ENCODE results near the gene SLC25A21.
"Not testable (repeated sequence)": the region's sequence is repeated elsewhere in the genome, so short reads cannot be mapped to it uniquely, and the experiment has no call there.

SLC25A21 gene

DNA sequence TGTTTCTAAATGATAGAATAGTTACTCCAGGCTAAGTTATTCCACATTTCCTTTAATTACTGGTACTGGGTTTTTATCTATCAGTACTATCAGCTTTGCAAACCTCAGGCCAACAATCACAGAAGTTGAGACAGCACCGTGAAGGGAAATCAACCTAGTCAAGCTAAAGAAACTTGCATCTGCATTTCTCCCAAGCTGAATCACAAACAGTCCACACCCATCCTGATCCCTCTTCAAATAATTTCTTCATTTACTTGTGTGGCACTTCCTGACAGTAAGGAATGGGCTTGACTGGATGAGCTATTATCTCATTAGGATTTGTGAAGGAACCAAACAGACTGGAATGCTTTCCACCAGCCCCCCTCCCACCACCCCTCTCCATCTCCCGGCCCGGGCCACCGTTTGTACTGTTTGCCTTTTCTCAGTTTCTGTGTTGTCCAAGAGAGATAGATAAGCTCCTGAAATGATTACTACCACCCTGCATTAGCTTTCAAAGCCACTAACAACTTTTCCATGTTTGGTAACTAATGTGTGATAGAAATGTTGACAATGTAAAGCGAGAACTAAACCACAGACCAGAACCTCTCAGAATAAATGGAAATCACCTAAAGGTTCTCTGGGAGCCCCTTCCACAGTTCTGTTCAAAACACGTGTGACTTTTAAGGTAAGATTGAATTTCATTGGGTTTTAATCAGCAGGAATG is 236.3 kb downstream of the SLC25A21 start:
- DNase-seq, result no peak

DNA sequence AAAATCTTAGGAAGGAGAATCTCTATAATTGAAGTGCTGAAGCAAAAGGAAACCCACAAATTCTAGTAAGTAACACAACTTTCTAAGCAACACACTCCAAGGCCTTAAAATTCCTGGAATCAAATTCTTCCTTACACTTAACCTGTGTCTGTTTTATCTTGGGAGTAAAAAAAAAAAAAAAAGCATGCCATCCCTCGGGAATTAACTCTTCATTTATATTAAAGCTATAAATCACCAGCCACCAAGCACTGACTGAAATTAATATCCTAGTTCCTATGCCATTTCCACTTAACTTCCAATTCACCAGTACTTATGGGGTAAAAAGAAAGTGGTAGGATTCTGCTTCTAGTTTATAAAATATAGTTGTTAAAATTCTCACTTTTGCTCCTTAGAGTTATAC is 238.1 kb downstream of the SLC25A21 start:
- no peak for DNase-seq

DNA sequence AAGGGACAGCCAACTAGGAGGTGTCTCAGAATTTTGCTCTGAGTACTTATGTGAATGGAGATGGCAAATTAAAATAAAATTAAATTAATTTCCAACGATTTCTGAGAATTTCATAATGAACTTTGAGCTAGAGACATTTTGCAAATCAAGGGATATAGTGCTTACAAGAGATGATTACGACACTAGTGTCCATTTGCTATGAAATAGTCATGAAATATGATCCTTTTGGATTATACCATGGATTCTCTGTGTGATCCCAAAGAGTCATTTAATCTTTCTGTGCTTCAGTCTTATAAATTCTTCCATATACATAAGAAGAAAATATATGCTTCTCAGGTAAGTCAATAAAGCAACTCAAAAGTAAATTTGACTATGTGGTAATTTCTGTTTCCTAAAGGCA is 240.6 kb downstream of the SLC25A21 start:
- no peak for DNase-seq

DNA sequence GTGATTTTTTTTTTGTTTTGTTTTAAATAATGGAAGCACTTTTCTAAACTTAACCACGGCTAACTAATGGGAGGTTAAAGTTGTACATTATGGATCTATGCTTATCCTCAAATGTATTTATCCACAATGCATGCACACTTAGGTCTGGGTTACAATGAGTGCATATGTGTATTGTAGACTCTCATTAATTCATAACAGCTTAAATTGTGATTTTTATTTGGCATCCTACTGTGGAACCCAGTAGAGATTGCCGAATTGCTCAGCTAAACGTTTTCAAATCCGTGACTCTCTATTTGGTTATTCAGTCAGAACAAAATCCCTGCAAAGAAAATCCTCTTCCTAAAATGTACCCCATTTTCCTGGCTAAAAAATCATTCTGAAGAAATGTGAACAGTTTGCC is 244.0 kb downstream of the SLC25A21 start:
- no peak for DNase-seq

DNA sequence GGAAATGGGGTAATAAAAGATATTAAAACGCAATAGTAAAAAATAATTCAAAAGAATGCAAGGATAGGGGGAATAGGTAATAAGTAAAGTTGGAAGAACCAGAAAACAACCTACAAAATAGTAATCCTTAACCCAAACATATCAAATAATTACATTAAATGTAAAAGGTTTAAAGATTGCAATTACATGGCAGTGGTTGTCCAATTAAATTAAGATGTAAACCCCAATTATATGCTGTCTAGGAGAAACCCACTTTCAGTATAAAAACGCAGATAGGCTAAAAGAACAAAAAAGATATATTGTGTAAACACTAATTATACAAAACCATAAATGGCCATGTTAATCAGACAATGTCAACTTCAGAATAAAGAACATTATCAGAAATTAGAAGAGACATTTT is 247.3 kb downstream of the SLC25A21 start:
- no peak for DNase-seq

DNA sequence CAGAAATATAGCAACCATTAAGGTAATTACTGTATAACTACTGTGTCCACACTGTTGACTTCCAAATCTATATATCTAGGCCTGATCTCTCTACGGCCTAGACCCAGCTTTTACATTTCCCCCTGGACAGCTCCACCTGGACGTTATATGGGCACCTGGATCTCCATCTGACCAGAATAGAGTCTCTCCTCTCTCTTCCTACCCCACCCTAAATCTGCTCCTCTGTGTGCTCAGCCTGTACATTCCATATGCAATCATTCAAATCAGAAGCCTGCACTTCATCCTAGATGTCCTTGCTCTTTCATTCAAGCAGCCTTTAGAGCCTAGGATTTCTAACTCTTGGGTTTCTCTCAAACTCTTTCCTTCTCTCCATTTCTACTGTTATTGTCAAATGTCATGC is 255.7 kb downstream of the SLC25A21 start:
- DNase-seq, result no peak

DNA sequence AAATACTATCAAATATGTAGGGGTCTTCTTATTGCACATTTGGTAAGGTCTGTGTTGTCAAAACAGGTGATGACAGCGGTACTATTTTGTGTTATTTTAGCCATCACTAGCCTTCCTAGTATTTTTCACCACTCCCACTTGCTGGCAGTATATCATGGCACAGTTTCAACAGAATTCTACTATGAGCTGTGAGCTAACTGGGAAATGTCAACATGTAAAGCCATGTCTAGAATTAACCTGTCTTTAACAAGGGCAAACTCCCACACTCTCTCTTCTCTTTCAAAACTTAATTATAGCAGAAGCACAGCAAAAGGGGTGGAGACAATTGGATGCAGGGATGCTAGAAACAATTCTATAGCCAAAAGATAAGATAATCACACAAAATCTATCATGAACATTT is 257.3 kb downstream of the SLC25A21 start:
- no peak for DNase-seq

DNA sequence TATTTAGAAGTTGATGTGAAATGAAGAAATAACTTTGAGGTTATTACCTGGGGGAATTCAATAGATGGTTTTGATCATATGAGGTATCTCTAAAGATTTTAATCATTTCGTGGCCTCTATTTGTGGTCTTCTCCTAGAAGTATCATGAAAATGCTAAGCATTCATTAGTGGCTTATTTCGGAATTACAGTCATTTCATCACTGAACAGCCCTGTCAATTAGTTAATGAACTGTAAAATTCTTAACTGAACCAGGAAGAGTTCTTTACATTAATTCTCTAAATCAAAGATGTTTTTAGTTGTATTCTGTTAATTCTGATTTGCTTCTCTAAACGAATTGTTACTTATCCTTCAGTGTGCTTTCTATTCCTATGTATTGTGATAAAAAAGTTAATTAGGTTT is 261.8 kb downstream of the SLC25A21 start:
- no peak for DNase-seq

DNA sequence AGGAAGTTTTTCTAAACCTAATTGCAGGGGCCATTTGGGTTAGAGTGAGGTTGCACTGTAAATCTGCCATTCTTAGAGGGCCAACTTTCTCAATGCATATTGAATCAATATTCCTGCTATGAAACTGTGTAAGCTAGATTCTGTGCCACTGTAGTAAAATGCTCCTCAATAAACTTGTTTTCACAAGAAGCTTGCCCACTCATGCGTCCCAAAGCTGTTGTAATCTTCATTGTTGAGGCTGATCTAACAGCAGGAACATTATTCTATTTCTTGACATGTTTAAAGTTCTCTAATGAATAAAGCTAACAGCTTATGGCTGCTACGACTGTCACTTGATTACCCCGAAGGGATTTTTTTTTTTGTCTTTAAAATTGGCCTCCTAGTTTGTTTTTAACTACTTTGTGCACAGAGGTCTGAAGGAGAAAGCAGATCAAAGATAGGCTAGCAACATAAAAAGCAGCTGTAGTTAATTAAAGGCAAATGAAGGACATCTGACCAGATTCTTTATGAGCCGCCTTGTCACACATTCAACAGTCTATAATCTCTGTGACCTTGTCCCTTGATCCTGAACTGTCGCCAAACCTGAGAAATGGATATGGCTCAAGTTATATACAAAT is 267.0 kb downstream of the SLC25A21 start:
- DNase-seq, result no peak

DNA sequence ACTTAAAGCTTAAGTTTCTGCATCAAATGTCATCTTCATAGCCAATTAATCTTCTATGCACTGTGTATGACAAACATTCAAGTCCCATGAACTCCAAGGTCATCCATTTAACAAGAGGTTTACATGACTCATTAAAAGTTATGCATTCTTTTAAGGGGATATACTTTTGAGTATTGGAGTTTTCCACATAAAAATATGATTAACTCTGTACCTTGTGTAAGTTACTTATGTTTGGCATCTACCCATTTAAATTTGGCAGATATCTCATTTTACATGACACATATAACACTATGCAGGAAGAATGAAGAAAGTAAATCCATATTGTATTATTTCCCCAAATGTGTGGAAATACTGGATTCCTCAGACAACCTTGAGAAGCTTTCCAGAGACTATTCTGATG is 270.5 kb downstream of the SLC25A21 start:
- no peak for DNase-seq

DNA sequence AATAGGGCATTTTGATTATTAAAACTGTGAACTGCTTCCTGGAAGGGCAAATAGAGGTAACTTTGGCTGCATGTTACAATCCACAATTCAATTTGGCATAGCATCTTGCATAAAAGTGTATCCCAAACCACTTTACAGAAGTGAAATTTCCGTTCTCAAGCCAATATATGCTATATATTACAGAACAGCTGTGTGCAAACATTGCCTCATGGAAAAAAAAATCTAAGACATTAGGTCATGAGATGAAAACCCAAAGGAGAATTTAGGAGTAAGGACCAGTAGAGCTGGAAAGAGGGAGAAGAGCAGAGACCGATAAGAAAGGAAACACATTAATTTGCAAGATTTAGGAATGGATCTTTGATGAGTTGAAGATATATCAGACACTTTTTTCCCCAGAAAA is 271.6 kb downstream of the SLC25A21 start:
- no peak for DNase-seq

DNA sequence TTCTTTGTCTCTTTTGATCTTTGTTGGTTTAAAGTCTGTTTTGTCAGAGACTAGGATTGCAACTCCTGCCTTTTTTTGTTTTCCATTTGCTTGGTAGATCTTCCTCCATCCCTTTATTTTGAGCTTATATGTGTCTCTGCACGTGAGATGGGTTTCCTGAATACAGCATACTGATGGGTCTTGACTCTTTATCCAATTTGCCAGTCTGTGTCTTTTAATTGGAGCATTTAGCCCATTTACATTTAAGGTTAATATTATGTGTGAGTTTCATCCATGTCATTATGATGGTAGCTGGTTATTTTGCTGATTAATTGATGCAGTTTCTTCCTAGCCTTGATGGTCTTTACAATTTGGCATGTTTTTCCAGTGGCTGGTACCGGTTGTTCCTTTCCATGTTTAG is 276.1 kb downstream of the SLC25A21 start:
- DNase-seq, result not testable (repeated sequence)

DNA sequence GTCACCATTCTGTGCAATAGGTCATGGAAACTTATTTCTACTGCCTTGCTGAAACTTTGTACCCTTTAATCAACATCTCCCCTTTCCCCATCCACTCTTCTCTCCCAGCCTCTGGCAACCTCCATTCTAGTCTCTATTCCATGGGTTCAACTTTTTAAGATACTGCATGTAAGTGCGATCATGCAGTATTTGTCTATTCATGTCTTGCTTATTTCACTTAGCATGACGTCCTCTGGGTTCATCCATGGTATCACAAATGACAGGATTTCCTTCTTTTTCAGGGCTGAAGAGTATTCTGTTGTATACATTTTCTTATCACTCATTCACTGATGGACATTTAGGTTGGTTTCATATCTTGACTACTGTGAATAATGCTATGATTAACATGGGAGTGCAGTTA is 288.4 kb downstream of the SLC25A21 start:
- DNase-seq, result no peak

DNA sequence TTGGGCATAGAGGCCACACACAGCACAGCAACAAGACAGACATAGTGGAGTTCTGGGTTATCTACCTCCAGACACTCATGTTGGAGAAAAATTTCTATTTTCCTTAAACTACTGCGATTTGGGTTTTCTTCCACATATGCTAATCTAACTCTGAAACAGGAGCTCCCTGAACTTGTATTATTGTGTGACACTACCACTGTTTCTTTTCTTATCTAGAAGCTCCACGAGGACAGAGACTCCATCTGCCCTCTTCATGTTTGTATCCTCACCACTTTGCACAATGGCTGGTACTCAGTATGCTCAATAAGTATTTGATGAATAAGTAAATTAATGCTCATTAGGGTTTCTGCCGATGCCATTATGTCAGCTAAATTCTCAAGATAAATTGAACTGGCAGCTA is 292.1 kb downstream of the SLC25A21 start:
- DNase-seq, result no peak

DNA sequence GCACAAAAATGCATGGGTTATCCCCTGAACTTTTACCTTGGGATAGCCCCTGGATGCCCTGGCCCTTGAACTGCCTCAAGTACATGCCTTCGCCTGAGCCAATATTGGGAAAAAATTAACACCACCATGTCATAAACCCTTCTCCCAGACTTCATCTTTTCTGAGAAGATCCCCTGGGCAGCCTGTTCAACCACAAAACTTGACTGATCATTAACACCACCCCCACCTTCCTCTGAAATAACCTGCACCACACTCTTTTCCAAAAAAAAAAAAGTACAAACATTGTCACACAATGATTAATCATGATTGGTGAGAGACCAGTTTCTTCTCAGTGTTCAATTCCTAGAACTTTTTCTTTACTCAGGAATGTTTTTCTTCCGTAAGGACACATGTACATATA is 292.8 kb downstream of the SLC25A21 start:
- no peak for DNase-seq

DNA sequence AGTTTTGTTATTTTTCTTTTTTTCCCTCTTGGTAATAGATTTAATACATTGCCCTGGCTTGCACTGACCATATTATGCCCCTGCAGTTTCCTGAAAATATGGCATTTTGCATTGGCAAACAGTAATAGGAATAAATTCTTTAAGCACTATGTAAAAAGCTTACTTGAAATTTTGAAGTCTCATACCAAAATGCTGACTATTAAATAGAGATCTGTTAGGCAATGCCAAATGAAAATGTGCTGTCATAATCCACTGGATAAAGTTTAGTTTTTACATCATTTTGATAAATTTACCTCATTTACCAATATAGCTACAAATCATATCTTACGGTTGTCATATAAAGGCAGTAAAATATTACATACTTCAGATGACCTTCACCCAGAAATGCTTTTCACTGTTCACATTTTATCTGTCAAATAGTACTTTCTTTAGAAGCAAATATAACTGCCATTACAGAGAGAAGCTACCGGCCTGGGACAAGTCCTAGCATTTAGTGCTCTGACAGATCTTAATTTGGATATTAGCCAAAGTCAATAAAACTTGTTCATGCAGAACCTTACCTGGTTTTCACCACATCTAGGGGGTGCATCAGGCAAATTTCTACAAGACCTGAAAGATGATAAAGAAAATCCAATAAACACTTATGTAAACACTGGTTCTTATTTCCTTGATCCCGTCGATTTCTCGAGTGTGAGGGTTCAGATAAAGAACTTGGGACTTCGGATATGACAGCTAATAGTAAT is 297.8 kb downstream of the SLC25A21 start:
- no peak for DNase-seq

DNA sequence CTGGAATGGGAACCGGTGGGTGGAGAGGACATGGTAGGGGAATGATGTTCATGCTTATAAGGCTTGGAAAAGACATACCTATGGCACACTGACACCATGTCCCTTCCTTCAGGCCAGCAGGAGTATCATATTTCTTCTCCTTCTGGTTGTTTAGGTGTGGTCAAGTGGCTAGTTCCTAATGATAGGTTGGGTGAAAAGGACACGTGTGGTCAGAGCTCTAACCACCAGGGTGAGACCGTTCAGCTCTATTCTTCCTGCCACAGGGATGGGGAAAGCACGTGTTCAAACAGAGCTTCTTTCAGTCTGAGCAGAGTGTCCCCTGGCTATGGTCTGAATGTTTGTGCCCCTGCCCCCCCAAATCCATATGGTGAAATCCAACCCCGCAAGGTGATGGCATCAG is 301.6 kb downstream of the SLC25A21 start:
- no peak for DNase-seq

DNA sequence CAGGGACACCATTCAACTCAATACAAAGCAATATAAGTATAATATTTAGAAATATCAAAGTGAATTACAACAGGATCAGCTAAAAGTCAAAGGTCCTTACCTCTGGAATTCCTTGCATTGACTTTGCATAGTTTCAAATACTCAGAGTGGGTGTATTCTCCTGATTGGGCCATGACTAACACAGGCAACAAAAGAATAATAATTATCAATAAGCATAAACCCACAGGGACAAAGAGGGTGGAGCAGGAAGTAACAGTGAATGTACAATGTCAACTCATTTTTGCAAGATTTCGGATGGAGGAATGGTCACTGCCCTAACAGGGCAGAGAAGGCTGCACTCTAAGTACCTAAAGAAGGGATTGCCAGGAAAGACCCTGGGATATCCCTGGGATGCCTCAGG is 303.3 kb downstream of the SLC25A21 start:
- DNase-seq, result no peak

DNA sequence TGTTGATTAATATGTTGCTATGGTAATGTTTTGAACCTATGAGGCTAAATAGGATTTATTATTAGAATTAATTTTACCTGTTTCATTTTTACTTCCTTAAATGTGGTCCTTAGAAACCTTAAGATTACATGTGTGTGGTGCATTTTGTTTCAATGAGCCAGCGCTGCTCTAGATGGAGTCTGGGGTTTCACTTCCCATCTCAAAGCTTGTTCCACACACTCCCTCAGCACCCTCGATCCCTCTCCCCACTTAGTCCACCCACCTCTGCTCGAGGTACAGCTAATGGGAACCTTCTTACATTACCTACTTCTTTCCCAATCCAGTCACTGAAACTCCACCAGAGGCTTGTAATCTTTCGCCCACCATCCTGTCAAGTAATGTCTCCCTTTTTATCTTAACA is 305.5 kb downstream of the SLC25A21 start:
- no peak for DNase-seq

DNA sequence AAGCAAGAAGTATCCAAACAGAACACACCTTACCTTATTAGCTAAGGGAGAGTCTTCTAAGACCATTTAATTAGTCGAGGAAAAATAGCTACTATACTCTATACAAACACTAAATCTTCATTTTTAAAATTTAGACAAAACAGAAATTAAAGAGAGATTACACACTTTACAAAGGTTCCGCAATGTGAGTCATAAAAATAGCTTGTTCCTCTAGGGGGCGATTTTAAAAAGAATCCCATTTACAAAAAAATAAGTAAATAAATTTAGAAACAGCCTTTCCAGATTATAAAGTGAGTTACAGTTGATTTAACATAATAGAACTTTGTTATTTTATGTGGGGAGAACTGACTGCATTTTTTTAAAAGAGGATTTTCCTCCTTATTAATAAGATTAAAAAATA is 309.1 kb downstream of the SLC25A21 start:
- DNase-seq, result no peak

DNA sequence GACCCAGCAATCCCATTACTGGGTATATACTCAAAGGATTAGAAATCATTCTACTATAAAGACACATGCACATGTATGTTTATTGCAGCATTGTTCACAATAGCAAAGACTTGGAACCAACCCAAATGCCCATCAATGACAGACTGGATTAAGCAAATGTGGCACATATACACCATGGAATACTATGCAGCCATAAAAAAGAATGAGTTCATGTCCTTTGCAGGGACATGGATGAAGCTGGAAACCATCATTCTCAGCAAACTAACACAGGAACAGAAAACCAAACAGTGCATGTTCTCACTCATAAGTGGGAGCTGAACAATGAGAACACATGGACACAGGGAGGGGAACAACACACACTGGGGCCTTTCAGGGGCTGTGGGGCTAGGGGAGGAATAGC is 310.2 kb downstream of the SLC25A21 start:
- DNase-seq, result not testable (repeated sequence)

DNA sequence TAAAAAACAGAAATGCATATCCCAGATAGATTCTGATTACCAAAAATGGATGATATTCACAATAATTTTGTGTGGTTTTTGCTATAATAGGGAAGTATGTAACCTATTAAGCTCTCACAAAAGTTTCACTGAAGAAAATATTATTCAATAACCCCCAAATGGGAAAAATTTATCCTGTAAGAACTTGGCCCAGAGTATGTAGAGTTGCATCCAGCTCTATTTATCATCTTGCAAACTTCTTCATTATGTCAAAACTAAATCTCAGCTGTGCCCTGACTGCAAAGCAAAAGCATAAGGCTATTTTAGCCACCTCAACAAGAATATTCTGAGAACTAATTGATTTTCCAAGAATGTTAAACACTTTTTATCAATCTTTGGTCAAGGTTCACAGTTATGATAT is 311.6 kb downstream of the SLC25A21 start:
- DNase-seq, result no peak

DNA sequence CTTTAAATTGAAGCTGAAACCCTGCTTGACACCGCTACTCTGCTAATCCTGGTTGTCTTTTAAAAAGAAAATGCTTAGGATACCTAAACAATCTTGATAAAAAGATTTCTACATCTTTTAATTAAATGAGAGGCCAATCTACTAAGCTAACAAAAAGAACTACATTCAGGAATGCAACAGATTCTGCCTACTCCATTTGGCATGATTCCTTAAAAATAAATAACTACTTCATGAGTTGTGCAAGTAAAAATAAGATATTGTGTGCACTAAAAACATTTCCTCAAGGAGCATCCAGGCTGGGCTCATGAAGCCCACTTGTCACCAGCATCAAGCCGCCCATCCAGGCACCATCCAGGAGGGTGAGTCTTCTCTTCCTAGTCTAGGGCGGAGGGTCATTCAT is 313.3 kb downstream of the SLC25A21 start:
- no peak for DNase-seq

DNA sequence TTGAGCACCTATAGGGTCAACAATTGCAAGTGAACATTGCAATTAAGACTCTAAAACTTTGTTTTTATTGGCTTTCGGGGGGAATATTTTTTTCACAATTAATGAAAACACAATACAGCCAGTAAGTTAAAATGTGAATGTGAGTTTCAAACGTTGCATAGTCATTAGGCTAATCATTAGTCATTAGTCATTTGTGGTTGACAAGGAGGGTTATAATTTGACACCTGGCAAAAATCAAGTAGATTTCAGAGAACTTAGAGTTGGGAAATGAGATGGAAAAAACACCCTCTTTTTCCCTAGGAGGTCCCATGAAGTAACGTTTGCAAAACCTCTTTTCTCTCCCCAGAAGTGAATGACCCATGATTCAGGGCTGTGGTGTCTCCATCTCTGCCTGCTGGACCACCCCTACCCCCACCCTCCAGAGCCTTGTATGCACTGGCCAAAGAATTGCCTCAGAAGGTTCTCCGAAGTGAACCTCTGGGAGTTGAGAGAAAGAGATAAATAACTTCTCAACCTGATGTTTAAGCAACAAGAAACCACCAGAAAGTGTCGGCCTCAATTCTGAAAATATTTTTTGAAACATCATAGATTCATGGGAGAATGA is 314.5 kb downstream of the SLC25A21 start:
- no peak for DNase-seq
